ENCODE data around the gene NOXO1. TPM values are rescaled to one million over a fixed set of nuclear protein-coding genes. Genes with fewer than 3 reads are reported as not detected.

NOXO1 gene
- polyA plus RNA-seq, 1 experiment: not detected

- Histone ChIP-seq H3K9me3 (ENCODE audit: control insufficient read depth, insufficient read depth, low read length) (no peaks in the 10 kb centered on the region; the same call in 1 of the 2 replicates), H3K4me3 (ENCODE audit: low read depth, low read length) (no peak overlapping the region), H3K27me3 (ENCODE audit: control insufficient read depth, insufficient read depth, low read length) (no peaks in the 10 kb centered on the region), H3K27ac (ENCODE audit: low read depth, low read length) (no peak overlapping the region)
- TF ChIP-seq, protein P1, sequence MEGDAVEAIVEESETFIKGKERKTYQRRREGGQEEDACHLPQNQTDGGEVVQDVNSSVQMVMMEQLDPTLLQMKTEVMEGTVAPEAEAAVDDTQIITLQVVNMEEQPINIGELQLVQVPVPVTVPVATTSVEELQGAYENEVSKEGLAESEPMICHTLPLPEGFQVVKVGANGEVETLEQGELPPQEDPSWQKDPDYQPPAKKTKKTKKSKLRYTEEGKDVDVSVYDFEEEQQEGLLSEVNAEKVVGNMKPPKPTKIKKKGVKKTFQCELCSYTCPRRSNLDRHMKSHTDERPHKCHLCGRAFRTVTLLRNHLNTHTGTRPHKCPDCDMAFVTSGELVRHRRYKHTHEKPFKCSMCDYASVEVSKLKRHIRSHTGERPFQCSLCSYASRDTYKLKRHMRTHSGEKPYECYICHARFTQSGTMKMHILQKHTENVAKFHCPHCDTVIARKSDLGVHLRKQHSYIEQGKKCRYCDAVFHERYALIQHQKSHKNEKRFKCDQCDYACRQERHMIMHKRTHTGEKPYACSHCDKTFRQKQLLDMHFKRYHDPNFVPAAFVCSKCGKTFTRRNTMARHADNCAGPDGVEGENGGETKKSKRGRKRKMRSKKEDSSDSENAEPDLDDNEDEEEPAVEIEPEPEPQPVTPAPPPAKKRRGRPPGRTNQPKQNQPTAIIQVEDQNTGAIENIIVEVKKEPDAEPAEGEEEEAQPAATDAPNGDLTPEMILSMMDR (IDR thresholded peaks at IDR 0.05; ENCODE audit: low read depth, low read length): no peak
- POLR2A ChIA-PET: interaction anchor here (2.1 kb wide), 1 partner anchor 14 kb away, joined by 7 read pairs; the partner anchor contains the start of gene RPS2
- CTCF ChIA-PET: no interaction called here
- DNase-seq (ENCODE audit: low read depth, low spot score): no peak
Measured at GRCh38 chr16:1950559-1950958, 30.7 kb downstream of the NOXO1 start.

GRCh38 chr16:1950047-1950446, 31.2 kb downstream of the NOXO1 start:
- TF ChIP-seq, protein P1 (IDR thresholded peaks at IDR 0.05; ENCODE audit: low read depth, low read length): no peak

DNA sequence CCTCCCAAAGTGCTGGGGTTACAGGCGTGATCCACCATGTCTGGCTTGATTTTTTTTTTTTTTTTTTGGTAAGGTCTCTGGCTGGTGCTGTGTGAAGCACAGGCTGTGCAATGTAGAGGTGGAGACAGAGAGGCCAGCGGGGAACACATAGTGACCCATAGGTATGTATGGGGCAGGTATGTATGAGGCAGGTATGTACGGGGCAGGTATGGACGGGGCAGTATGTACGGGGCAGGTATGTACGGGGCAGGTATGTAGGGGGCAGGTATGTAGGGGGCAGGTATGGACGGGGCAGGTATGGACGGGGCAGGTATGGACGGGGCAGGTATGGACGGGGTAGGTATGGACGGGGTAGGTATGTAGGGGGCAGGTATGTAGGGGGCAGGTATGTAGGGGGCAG, 31.8 kb downstream of the NOXO1 start:
- CTCF ChIA-PET: no interaction called here
- POLR2A ChIA-PET: interaction anchor here (0.6 kb wide), 1 partner anchor 11 kb away, joined by 9 read pairs; no protein-coding TSS in a partner anchor
- Histone ChIP-seq H3K27me3 (ENCODE audit: control insufficient read depth, insufficient read depth, low read length) (no peaks in the 10 kb centered on the region), H3K4me3 (ENCODE audit: low read depth, low read length) (no peak overlapping the region), H3K9me3 (ENCODE audit: control insufficient read depth, insufficient read depth, low read length) (no peaks in the 10 kb centered on the region; the same call in 1 of the 2 replicates), H3K27ac (ENCODE audit: low read depth, low read length) (no peak overlapping the region)
- DNase-seq (ENCODE audit: low read depth, low spot score): no peak
- TF ChIP-seq, protein P1 (IDR thresholded peaks at IDR 0.05; ENCODE audit: low read depth, low read length): no peak

More at GRCh38 chr16:1950047-1950446, 31.2 kb downstream of the NOXO1 start:
- H3K4me3 ChIP-seq (ENCODE audit: low read depth, low read length): no peak overlapping the region
- DNase-seq (ENCODE audit: low read depth, low spot score): no peak
- ChIA-PET CTCF (no interaction called here), POLR2A (interaction anchor here (2.1 kb wide), 1 partner anchor 15 kb away, joined by 7 read pairs; the partner anchor contains the start of gene RPS2)
- no peaks in the 10 kb centered on the region; the same call in 1 of the 2 replicates for H3K9me3 ChIP-seq (ENCODE audit: control insufficient read depth, insufficient read depth, low read length)
- no peaks in the 10 kb centered on the region for H3K27me3 ChIP-seq (ENCODE audit: control insufficient read depth, insufficient read depth, low read length)
- no peak overlapping the region for H3K27ac ChIP-seq (ENCODE audit: low read depth, low read length)

DNA sequence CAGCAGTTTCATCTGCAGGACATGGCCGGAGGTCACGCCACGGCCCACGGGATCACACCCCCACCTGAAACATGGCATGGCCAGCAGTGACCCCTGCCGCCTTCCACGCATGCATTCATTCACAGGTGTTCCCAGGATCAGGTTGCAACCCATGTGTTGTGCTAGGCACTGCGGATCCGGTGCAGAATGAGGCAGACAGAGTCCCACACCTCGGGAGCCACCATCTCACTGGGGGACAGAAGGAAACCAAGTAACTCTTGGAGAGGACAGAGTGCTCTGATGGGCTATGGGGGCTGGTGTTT, 33.9 kb downstream of the NOXO1 start:
- TF ChIP-seq, protein P1 (IDR thresholded peaks at IDR 0.05; ENCODE audit: low read depth, low read length): no peak
- no peak overlapping the region for H3K4me3 ChIP-seq (ENCODE audit: low read depth, low read length)
- no peaks in the 10 kb centered on the region for H3K27me3 ChIP-seq (ENCODE audit: control insufficient read depth, insufficient read depth, low read length)
- no peak overlapping the region for H3K27ac ChIP-seq (ENCODE audit: low read depth, low read length)
- H3K9me3 ChIP-seq (ENCODE audit: control insufficient read depth, insufficient read depth, low read length): no peaks in the 10 kb centered on the region; the same call in 1 of the 2 replicates
- POLR2A ChIA-PET: interaction anchor here (0.6 to 1.1 kb wide), 2 partner anchors 18 to 120 kb away, joined by 3 to 5 read pairs; partner anchors contain the start of gene RPS2
- no peak for DNase-seq (ENCODE audit: low read depth, low spot score)
- CTCF ChIA-PET: no interaction called here

DNA sequence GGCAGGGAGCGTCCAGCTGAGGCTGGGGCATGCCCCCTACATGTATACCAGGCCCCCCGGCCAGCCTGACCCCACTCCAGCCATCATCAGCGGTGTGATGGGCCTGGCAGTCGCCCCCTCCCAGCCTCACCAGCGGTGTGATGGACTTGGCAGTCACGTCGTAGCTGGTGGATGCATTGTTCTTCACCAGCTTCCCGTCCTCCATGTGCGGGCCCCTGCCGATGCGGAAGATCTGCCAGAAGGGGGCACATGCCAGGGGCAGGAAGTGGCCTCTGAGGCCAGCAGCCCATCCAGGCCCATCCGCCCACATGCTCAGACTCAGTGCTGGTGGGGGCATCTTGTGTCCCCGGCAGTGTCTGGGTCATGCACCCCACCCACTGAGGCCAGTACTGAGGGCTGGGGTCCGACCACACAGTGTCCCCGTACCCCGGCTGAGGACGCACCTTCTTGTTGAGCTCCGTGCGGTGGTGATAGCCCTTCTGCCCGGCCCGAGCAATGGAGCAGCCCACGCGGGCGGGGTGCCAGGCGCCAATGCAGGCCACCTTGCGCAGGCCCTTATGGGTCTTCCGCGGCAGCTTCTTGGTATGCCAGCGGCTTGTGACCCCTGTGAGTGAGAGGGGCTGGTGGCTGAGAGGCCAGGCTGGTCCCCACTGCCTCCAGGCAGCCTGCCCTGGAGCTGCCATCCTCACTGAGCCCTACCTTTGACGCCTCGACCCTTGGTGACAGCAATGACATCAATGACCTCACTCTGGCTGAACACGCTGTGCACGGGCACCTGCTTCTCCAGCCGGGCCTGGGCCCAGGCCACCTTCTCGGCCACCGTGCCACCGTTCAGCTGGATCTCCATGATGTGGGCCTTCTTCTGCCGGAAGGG, 34.5 kb downstream of the NOXO1 start:
- Histone ChIP-seq H3K4me3 (ENCODE audit: low read depth, low read length) (no peak overlapping the region), H3K9me3 (ENCODE audit: control insufficient read depth, insufficient read depth, low read length) (no peaks in the 10 kb centered on the region; the same call in 1 of the 2 replicates)
- POLR2A ChIA-PET: interaction anchor here (1.6 kb wide), 1 partner anchor 18 kb away, joined by 5 read pairs; the partner anchor contains the start of gene RPS2

More for the DNA sequence above, 34.5 kb downstream of the NOXO1 start:
- TF ChIP-seq, protein P1 (IDR thresholded peaks at IDR 0.05; ENCODE audit: low read depth, low read length): no peak
- CTCF ChIA-PET: no interaction called here
- Histone ChIP-seq H3K27me3 (ENCODE audit: control insufficient read depth, insufficient read depth, low read length) (no peaks in the 10 kb centered on the region), H3K27ac (ENCODE audit: low read depth, low read length) (no peak overlapping the region)
- DNase-seq (ENCODE audit: low read depth, low spot score): no peak

Data from AG04450 (cell line).